Brain pericyte (primary cell): ENCODE results near the gene RNGTT.
"Not testable (repeated sequence)": the region's sequence is repeated elsewhere in the genome, so short reads cannot be mapped to it uniquely, and the experiment has no call there.

ENCODE experiments used
- DNase-seq: peaks from one replicate; pipeline ENCODE4 v3.0.0-alpha.2; 2012; ENCODE audit warnings: low read depth, low spot score

The RNGTT gene

GRCh38 chr6:88867841-88868731, 95.3 kb downstream of the RNGTT start:
- DNase-seq: no peak

GRCh38 chr6:88866856-88867255, 96.6 kb downstream of the RNGTT start:
- no peak for DNase-seq

GRCh38 chr6:88865275-88865674, 98.1 kb downstream of the RNGTT start:
- no peak for DNase-seq

- DNase-seq: no peak
These were observed 98.9 kb downstream of the RNGTT start for GRCh38 chr6:88864359-88865054.

GRCh38 chr6:88860310-88860709, 103.1 kb downstream of the RNGTT start:
- DNase-seq: no peak

GRCh38 chr6:88858455-88858854, 105.0 kb downstream of the RNGTT start:
- DNase-seq: no peak

- no peak for DNase-seq
These were observed 106.9 kb downstream of the RNGTT start for GRCh38 chr6:88856566-88856965.

- no peak for DNase-seq
These were observed 107.8 kb downstream of the RNGTT start for GRCh38 chr6:88855541-88856147.

- DNase-seq: no peak
These were observed 110.6 kb downstream of the RNGTT start for GRCh38 chr6:88852775-88853174.

- no peak for DNase-seq
These were observed 111.4 kb downstream of the RNGTT start for GRCh38 chr6:88852000-88852399.

GRCh38 chr6:88848870-88849269, 114.5 kb downstream of the RNGTT start:
- DNase-seq: no peak

- DNase-seq: no peak
These were observed 120.4 kb downstream of the RNGTT start for GRCh38 chr6:88843040-88843439.

- DNase-seq: no peak
These were observed 121.1 kb downstream of the RNGTT start for GRCh38 chr6:88842320-88842719.

GRCh38 chr6:88840796-88841539, 122.5 kb downstream of the RNGTT start:
- no peak for DNase-seq

GRCh38 chr6:88840289-88840688, 123.1 kb downstream of the RNGTT start:
- no peak for DNase-seq

GRCh38 chr6:88839280-88839679, 124.1 kb downstream of the RNGTT start:
- no peak for DNase-seq

- DNase-seq: no peak
These were observed 128.2 kb downstream of the RNGTT start for GRCh38 chr6:88835210-88835609.

GRCh38 chr6:88833071-88833470, 130.3 kb downstream of the RNGTT start:
- DNase-seq: not testable (repeated sequence)

GRCh38 chr6:88827599-88827998, 135.8 kb downstream of the RNGTT start:
- not testable (repeated sequence) for DNase-seq

- DNase-seq: no peak
These were observed 137.6 kb downstream of the RNGTT start for GRCh38 chr6:88825856-88826255.

GRCh38 chr6:88823998-88824397, 139.4 kb downstream of the RNGTT start:
- no peak for DNase-seq

GRCh38 chr6:88815491-88815890, 147.9 kb downstream of the RNGTT start:
- DNase-seq: no peak
